ENCODE data around the gene PTPRN2.

DNA sequence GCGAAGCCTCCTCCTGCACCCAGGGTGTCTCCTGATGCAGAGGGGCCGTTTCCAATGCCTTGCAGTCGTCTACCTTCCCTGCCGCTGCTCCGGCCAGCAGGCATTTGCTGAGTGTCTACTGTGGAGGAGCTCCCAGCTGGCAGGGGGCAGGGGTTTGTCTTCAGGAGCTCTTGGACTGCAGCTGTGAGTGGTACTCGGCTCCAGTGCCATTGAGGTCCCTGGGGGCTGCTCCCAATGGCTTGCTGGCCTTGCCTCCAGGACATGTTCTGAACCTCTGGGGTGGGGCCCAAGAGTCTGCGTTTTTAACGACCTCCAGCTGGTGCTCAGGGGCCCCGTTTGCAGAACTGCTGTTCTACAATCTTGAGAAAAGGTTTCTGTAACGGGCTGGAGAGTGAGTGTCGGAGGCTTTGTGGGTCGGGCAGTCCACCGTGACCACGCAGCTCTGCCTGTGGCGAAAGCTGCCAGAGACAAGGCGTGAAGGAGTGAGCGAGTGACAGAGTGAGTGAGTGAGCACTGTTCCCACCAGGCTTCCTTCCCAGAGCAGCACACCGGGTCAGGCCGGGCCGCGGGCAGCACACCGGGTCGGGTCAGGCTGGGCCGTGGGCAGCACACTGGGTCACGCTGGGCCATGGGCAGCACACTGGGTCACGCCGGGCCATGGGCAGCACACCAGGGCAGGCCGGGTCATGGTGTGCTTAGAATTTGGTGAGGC, 520.2 kb downstream of the PTPRN2 start:
- TF ChIP-seq, protein P1, sequence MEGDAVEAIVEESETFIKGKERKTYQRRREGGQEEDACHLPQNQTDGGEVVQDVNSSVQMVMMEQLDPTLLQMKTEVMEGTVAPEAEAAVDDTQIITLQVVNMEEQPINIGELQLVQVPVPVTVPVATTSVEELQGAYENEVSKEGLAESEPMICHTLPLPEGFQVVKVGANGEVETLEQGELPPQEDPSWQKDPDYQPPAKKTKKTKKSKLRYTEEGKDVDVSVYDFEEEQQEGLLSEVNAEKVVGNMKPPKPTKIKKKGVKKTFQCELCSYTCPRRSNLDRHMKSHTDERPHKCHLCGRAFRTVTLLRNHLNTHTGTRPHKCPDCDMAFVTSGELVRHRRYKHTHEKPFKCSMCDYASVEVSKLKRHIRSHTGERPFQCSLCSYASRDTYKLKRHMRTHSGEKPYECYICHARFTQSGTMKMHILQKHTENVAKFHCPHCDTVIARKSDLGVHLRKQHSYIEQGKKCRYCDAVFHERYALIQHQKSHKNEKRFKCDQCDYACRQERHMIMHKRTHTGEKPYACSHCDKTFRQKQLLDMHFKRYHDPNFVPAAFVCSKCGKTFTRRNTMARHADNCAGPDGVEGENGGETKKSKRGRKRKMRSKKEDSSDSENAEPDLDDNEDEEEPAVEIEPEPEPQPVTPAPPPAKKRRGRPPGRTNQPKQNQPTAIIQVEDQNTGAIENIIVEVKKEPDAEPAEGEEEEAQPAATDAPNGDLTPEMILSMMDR (IDR thresholded peaks at IDR 0.05): no peak
- TF ChIP-seq POLR2A (IDR thresholded peaks at IDR 0.05) (no peak), EP300 (IDR thresholded peaks at IDR 0.05) (no peak)

Measured in sigmoid colon (tissue), 4 donors.